Keratinocyte (primary cell): ENCODE data around the gene RANBP17. TPM values are rescaled to one million over a fixed set of nuclear protein-coding genes. Genes with fewer than 3 reads are reported as not detected.

Experiments
- DNase-seq: peaks from one replicate; pipeline ENCODE4 v3.0.0-alpha.2; 2011; ENCODE audit warnings: low read depth, missing footprints, low spot score
- FAIRE-seq: peaks from 2 replicates; lab custom pipeline; 2011; peaks lifted over from hg19 to GRCh38; lab: Jason Lieb, UNC
- H2AFZ ChIP-seq: 2 replicates; pipeline ENCODE4 v1.6.0; 2012; ENCODE audit warnings: low read length, control low read depth, inconsistent platforms; ENCODE audit not compliant: control insufficient read depth
- H3K27ac ChIP-seq: 2 replicates; pipeline ENCODE4 v1.5.1; 2011; ENCODE audit warnings: low read length; ENCODE audit not compliant: control insufficient read depth, insufficient read depth
- H3K27me3 ChIP-seq: 3 replicates; pipeline ENCODE4 v1.6.0; 2011; ENCODE audit warnings: low read length; ENCODE audit not compliant: control insufficient read depth, insufficient read depth; ENCODE audit errors: extremely low read depth
- H3K36me3 ChIP-seq, 2 experiments: 2 replicates in 1 of 2; 3 replicates in 1 of 2; pipeline ENCODE4 v1.5.1; 2011; ENCODE audit warnings: low read length in 2 of 2, mild to moderate bottlenecking in 1 of 2; ENCODE audit not compliant: control insufficient read depth in 2 of 2, insufficient read depth in 2 of 2; ENCODE audit errors: extremely low read depth in 1 of 2
- H3K4me1 ChIP-seq: 3 replicates; pipeline ENCODE4 v1.5.1; 2011; ENCODE audit warnings: low read length; ENCODE audit not compliant: control insufficient read depth, insufficient read depth; ENCODE audit errors: extremely low read depth
- H3K4me2 ChIP-seq: 3 replicates; pipeline ENCODE4 v1.6.0; 2011; ENCODE audit warnings: low read depth, low read length; ENCODE audit not compliant: control insufficient read depth, insufficient read depth; ENCODE audit errors: extremely low read depth
- H3K4me3 ChIP-seq, 3 experiments: fragments of 200-600 bp in 1 of 3; sonication (generic) in 1 of 3; 2 replicates in 2 of 3; 3 replicates in 1 of 3; pipeline ENCODE4 v1.5.1; 2011 to 2016; ENCODE audit warnings: low read length in 3 of 3, mild to moderate bottlenecking in 3 of 3, control low read depth in 2 of 3, inconsistent platforms in 1 of 3, low read depth in 1 of 3, mixed read lengths in 1 of 3, mixed run types in 1 of 3, moderate library complexity in 1 of 3; ENCODE audit not compliant: control insufficient read depth in 2 of 3, insufficient read depth in 2 of 3; ENCODE audit errors: extremely low read depth in 1 of 3
- H3K79me2 ChIP-seq: 2 replicates; pipeline ENCODE4 v1.6.0; 2012; ENCODE audit warnings: low read length; ENCODE audit not compliant: control insufficient read depth, insufficient read depth
- H3K9ac ChIP-seq: 3 replicates; pipeline ENCODE4 v1.6.0; 2011; ENCODE audit warnings: low read length; ENCODE audit not compliant: control insufficient read depth, insufficient read depth; ENCODE audit errors: extremely low read depth
- H3K9me1 ChIP-seq: 3 replicates; pipeline ENCODE4 v1.6.0; 2011; ENCODE audit warnings: low read length; ENCODE audit not compliant: control insufficient read depth, insufficient read depth; ENCODE audit errors: extremely low read depth
- H3K9me3 ChIP-seq: 2 replicates; pipeline ENCODE4 v1.5.1; 2012; ENCODE audit warnings: low read depth, low read length; ENCODE audit not compliant: control insufficient read depth
- H4K20me1 ChIP-seq: 3 replicates; pipeline ENCODE4 v1.6.0; 2011; ENCODE audit warnings: low read length; ENCODE audit not compliant: control insufficient read depth, insufficient read depth; ENCODE audit errors: extremely low read depth
- EZH2 ChIP-seq: IDR thresholded peaks from one replicate; pipeline ENCODE4 v1.6.1; 2012; ENCODE audit warnings: inconsistent platforms, mild to moderate bottlenecking, low read length, moderate library complexity
- dilution Hi-C: fragments of 300-500 bp; cut with MboI; formaldehyde crosslinking; loops from one replicate; pipeline ENCODE4 v1.7.0; 2020; ENCODE audit warnings: low sequenced_read_pairs; ENCODE audit not compliant: extremely low pct_ligation_motif_present
- polyA plus RNA-seq, 5 experiments: library from polyadenylated mRNA; depleted of rRNA in 3 of 5; stranded (reverse) in 3 of 5; stranded (forward) in 1 of 5; unstranded in 1 of 5; fragments of >200 nt; gene quantifications; 1 replicate in 1 of 5; 2 replicates in 3 of 5; 3 replicates in 1 of 5; pipeline versions ENCODE4 v1.2.1 to v1.2.3, GENCODE V29; 2011 to 2012; ENCODE audit warnings: missing spikeins in 2 of 5, low read depth in 1 of 5, low replicate concordance in 1 of 5
- TF ChIP-seq, protein P1 (sequence below), 3 experiments: IDR thresholded peaks in 1 of 3; conservative IDR thresholded peaks in 1 of 3; optimal IDR thresholded peaks in 1 of 3; 2 replicates in 2 of 3; 3 replicates in 1 of 3; pipeline versions ENCODE3 to v1.5.1; 2011; ENCODE audit warnings: low read length in 3 of 3, mild to moderate bottlenecking in 3 of 3, moderate library complexity in 2 of 3, control low read depth in 1 of 3, inconsistent platforms in 1 of 3; ENCODE audit not compliant: insufficient read depth in 2 of 3; ENCODE audit errors: extremely low read depth in 1 of 3

RANBP17 gene
- polyA plus RNA-seq, 1 donor (not counting 4 experiments of a cell fraction or from before 2014, with no cell fraction given), result 0.97 TPM

DNA sequence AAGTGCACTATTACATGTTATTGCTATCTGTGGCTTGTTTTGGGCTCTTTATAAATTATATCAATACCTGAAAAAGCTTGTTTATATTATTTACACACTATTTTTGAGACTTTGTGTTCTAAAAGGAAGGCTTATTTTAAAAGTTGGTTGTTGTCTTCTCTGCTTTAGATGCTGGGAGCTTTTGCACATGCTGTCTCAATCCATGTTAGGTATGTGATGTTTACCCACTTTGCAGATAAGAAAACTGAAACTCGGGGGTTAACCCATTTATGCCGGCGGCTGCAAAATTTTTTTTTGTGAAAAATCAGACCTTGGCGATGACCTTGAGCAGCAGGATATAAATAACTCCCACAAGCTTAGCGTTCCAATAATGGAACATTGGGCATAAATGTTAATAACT, 212.9 kb downstream of the RANBP17 start:
- dilution Hi-C loops, result no loop called here
- no peaks in the 10 kb centered on the region for H3K27me3 ChIP-seq
- FAIRE-seq (no peak), DNase-seq (no peak)
- no peak overlapping the region for H3K4me2 ChIP-seq
- H2AFZ ChIP-seq, result no peak overlapping the region
- H4K20me1 ChIP-seq, result no peaks in the 10 kb centered on the region
- H3K9ac ChIP-seq, result no peak overlapping the region
- no peaks in the 10 kb centered on the region for H3K79me2 ChIP-seq
- TF ChIP-seq, protein P1, sequence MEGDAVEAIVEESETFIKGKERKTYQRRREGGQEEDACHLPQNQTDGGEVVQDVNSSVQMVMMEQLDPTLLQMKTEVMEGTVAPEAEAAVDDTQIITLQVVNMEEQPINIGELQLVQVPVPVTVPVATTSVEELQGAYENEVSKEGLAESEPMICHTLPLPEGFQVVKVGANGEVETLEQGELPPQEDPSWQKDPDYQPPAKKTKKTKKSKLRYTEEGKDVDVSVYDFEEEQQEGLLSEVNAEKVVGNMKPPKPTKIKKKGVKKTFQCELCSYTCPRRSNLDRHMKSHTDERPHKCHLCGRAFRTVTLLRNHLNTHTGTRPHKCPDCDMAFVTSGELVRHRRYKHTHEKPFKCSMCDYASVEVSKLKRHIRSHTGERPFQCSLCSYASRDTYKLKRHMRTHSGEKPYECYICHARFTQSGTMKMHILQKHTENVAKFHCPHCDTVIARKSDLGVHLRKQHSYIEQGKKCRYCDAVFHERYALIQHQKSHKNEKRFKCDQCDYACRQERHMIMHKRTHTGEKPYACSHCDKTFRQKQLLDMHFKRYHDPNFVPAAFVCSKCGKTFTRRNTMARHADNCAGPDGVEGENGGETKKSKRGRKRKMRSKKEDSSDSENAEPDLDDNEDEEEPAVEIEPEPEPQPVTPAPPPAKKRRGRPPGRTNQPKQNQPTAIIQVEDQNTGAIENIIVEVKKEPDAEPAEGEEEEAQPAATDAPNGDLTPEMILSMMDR (optimal IDR thresholded peaks at IDR 0.05 in 1 of 3, IDR thresholded peaks at IDR 0.05 in 1 of 3, conservative IDR thresholded peaks at IDR 0.05 in 1 of 3; ENCODE audit: extremely low read depth in 1 of 3, insufficient read depth in 2 of 3, low read length in 3 of 3), result no peak
- TF ChIP-seq EZH2, result no peak
- H3K9me1 ChIP-seq, result no peaks in the 10 kb centered on the region
- H3K27ac ChIP-seq, result no peak overlapping the region
- no peak overlapping the region for H3K4me3 ChIP-seq
- H3K4me1 ChIP-seq, result no peaks in the 10 kb centered on the region
- no peaks in the 10 kb centered on the region for H3K9me3 ChIP-seq
- no peaks in the 10 kb centered on the region for H3K36me3 ChIP-seq

DNA sequence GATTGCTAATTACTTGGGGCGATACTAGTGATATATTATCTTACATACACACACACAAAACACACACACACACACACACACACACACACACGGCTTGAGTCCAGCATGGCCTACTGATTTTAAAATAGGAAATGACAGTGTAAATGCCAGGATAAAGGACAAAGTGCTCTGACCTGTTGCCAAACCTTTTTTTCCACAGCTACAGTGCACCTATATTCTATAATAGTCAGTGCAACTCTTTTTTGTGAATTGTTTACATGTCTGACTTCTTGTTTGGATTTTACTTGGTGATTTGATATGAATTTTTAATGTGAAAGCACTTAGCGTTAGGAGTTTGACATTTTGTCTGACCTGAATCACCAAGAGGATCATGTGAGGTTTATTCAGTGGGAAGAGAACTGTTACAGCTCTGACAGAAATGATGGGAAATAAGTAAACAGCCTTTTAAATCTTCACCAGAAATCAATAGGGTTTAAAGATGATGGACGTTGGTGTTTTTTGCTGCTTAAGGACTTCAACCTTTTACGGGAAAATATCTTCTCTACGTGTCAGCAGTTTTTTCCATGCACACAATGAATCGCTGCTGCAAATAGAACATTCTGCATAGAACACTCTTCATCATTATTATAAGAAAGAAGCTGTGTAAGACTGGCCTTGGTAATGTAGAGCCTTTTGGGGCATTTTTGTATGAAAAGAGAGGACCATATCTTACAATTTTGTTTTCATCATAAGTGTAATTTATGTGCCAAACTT, 218.5 kb downstream of the RANBP17 start:
- dilution Hi-C loops, result no loop called here
- no peaks in the 10 kb centered on the region for H3K9me3 ChIP-seq
- H3K27ac ChIP-seq, result no peak overlapping the region
- no peaks in the 10 kb centered on the region for H3K9me1 ChIP-seq
- no peak overlapping the region for H3K4me3 ChIP-seq
- no peak overlapping the region for H2AFZ ChIP-seq
- H3K36me3 ChIP-seq, result no peaks in the 10 kb centered on the region
- no peaks in the 10 kb centered on the region for H3K27me3 ChIP-seq
- H3K4me2 ChIP-seq, result no peak overlapping the region
- no peak for DNase-seq
- H3K9ac ChIP-seq, result no peak overlapping the region
- no peaks in the 10 kb centered on the region for H3K4me1 ChIP-seq
- no peaks in the 10 kb centered on the region for H3K79me2 ChIP-seq
- TF ChIP-seq, protein P1 (optimal IDR thresholded peaks at IDR 0.05 in 1 of 3, IDR thresholded peaks at IDR 0.05 in 1 of 3, conservative IDR thresholded peaks at IDR 0.05 in 1 of 3; ENCODE audit: extremely low read depth in 1 of 3, insufficient read depth in 2 of 3, low read length in 3 of 3), result no peak
- no peak for TF ChIP-seq EZH2
- FAIRE-seq, result no peak
- H4K20me1 ChIP-seq, result no peaks in the 10 kb centered on the region
